H1 (cell line): Measurements from ENCODE around the gene KCNJ3. TPM values are rescaled to one million over a fixed set of nuclear protein-coding genes. Genes with fewer than 3 reads are reported as not detected.

ENCODE experiments used
- CTCF ChIA-PET: fragments of 300-600 bp; sonication (Branson Sonifier 250); formaldehyde crosslinking; loops from one replicate; lab custom pipeline; 2021; ENCODE audit not compliant: partially characterized antibody; lab: Charles Lee
- POLR2A ChIA-PET: fragments of 300-600 bp; sonication (Branson Sonifier 250); formaldehyde crosslinking; loops from one replicate; lab custom pipeline; 2021; ENCODE audit warnings: inconsistent platforms; ENCODE audit not compliant: partially characterized antibody; lab: Charles Lee
- DNase-seq, 2 experiments: peaks; one replicate each; pipeline versions ENCODE4 v3.0.0 to v3.0.0-alpha.2; 2010 to 2022; ENCODE audit warnings: low spot score in 2 of 2, low read depth in 1 of 2, mixed read lengths in 1 of 2
- FAIRE-seq: peaks from 2 replicates; lab custom pipeline; 2011; peaks lifted over from hg19 to GRCh38; lab: Jason Lieb, UNC
- H2AFZ ChIP-seq: 2 replicates; pipeline ENCODE4 v1.8.1; 2012; ENCODE audit warnings: low read length, inconsistent platforms
- H2AK5ac ChIP-seq: 2 replicates; pipeline ENCODE4 v1.6.1; 2013; ENCODE audit warnings: low read depth, low read length
- H2BK120ac ChIP-seq: replicated peaks from 2 replicates; pipeline ENCODE3; 2013; ENCODE audit warnings: low read depth, low read length, inconsistent platforms
- H2BK12ac ChIP-seq: 2 replicates; pipeline ENCODE4 v1.6.1; 2013; ENCODE audit warnings: low read depth, low read length
- H2BK15ac ChIP-seq: 2 replicates; pipeline ENCODE4 v1.6.1; 2013; ENCODE audit warnings: low read length
- H2BK20ac ChIP-seq: 2 replicates; pipeline ENCODE4 v1.6.1; 2013; ENCODE audit warnings: low read length
- H2BK5ac ChIP-seq: 2 replicates; pipeline ENCODE4 v1.6.1; 2013; ENCODE audit warnings: low read depth, low read length
- H3K14ac ChIP-seq: 2 replicates; pipeline ENCODE4 v1.6.1; 2013; ENCODE audit warnings: inconsistent platforms; ENCODE audit not compliant: insufficient read length
- H3K18ac ChIP-seq: 2 replicates; pipeline ENCODE4 v1.6.1; 2013; ENCODE audit warnings: low read length; ENCODE audit errors: extremely low read depth
- H3K23ac ChIP-seq: 2 replicates; pipeline ENCODE4 v1.6.1; 2013; ENCODE audit warnings: inconsistent platforms; ENCODE audit not compliant: insufficient read length
- H3K23me2 ChIP-seq: 2 replicates; pipeline ENCODE4 v1.6.1; 2013; ENCODE audit warnings: low read depth, low read length
- H3K27ac ChIP-seq: 2 replicates; pipeline ENCODE4 v1.6.1; 2011; ENCODE audit warnings: low read depth, low read length, inconsistent platforms
- H3K27me3 ChIP-seq, 4 experiments: replicated peaks in 1 of 4; 1 replicate in 1 of 4; 2 replicates in 3 of 4; pipeline versions ENCODE4 v1.6.1 to v1.8.1; 2011 to 2013; ENCODE audit warnings: low read length in 3 of 4, mild to moderate bottlenecking in 3 of 4, inconsistent platforms in 2 of 4, mixed read lengths in 2 of 4, moderate library complexity in 1 of 4; ENCODE audit not compliant: control insufficient read depth in 3 of 4, insufficient read depth in 3 of 4; ENCODE audit errors: extremely low read depth in 1 of 4
- H3K36me3 ChIP-seq, 4 experiments: 2 replicates each; pipeline versions ENCODE4 v1.6.1 to v1.8.1; 2011 to 2013; ENCODE audit warnings: mild to moderate bottlenecking in 4 of 4, low read length in 3 of 4, moderate library complexity in 2 of 4, control low read depth in 1 of 4, inconsistent platforms in 1 of 4; ENCODE audit not compliant: insufficient read depth in 4 of 4, control insufficient read depth in 2 of 4
- H3K4ac ChIP-seq: replicated peaks from 2 replicates; pipeline ENCODE3; 2013; ENCODE audit warnings: low read length, low read depth, mixed read lengths, inconsistent platforms; ENCODE audit not compliant: insufficient read length
- H3K4me1 ChIP-seq, 4 experiments: replicated peaks in 1 of 4; 1 replicate in 1 of 4; 2 replicates in 3 of 4; pipeline versions ENCODE4 v1.6.1 to v1.8.1; 2011 to 2013; ENCODE audit warnings: low read length in 3 of 4, inconsistent platforms in 2 of 4, mixed read lengths in 1 of 4; ENCODE audit not compliant: insufficient read depth in 4 of 4, control insufficient read depth in 3 of 4
- H3K4me2 ChIP-seq, 2 experiments: 2 replicates each; pipeline versions ENCODE4 v1.6.1 to v1.8.1; 2011 to 2013; ENCODE audit warnings: low read depth in 2 of 2, low read length in 2 of 2, control low read depth in 1 of 2, inconsistent platforms in 1 of 2, mild to moderate bottlenecking in 1 of 2; ENCODE audit not compliant: insufficient read depth in 1 of 2
- H3K4me3 ChIP-seq, 4 experiments: fragments of 200-600, 300-600 bp in 1 of 4; sonication (generic), shearing (Covaris generic), sonication (Bioruptor Twin) in 1 of 4; 2 replicates each; pipeline versions ENCODE4 v1.5.1 to v1.8.1; 2011 to 2016; ENCODE audit warnings: low read length in 4 of 4, low read depth in 3 of 4, control low read depth in 2 of 4, inconsistent platforms in 2 of 4, mild to moderate bottlenecking in 2 of 4, mixed read lengths in 1 of 4, moderate library complexity in 1 of 4; ENCODE audit not compliant: insufficient read depth in 2 of 4; ENCODE audit errors: extremely low read depth in 1 of 4
- H3K56ac ChIP-seq: replicated peaks from 2 replicates; pipeline ENCODE3; 2013; ENCODE audit warnings: low read depth, mild to moderate bottlenecking, mixed read lengths, low read length, inconsistent platforms; ENCODE audit not compliant: insufficient read length
- H3K79me1 ChIP-seq: 2 replicates; pipeline ENCODE4 v1.6.1; 2013; ENCODE audit warnings: low read depth, low read length, control low read depth
- H3K79me2 ChIP-seq, 2 experiments: 2 replicates each; pipeline versions ENCODE4 v1.6.1 to v1.8.1; 2012 to 2013; ENCODE audit warnings: low read length in 2 of 2, mild to moderate bottlenecking in 2 of 2, inconsistent platforms in 1 of 2; ENCODE audit not compliant: insufficient read depth in 2 of 2, control insufficient read depth in 1 of 2
- H3K9ac ChIP-seq, 4 experiments: replicated peaks in 1 of 4; 1 replicate in 1 of 4; 2 replicates in 3 of 4; pipeline versions ENCODE4 v1.6.1 to v1.8.1; 2011 to 2013; ENCODE audit warnings: low read depth in 3 of 4, low read length in 3 of 4, control low read depth in 2 of 4, mild to moderate bottlenecking in 2 of 4, moderate library complexity in 2 of 4, inconsistent platforms in 1 of 4; ENCODE audit errors: extremely low read depth in 1 of 4
- H3K9me3 ChIP-seq, 2 experiments: 2 replicates each; pipeline versions ENCODE4 v1.6.1 to v1.8.1; 2012 to 2013; ENCODE audit warnings: mild to moderate bottlenecking in 2 of 2, moderate library complexity in 2 of 2, control low read depth in 1 of 2, inconsistent platforms in 1 of 2, low read depth in 1 of 2, low read length in 1 of 2, mixed read lengths in 1 of 2; ENCODE audit not compliant: insufficient read depth in 2 of 2
- H4K20me1 ChIP-seq, 2 experiments: replicated peaks in 1 of 2; 2 replicates each; pipeline versions ENCODE3 to v1.8.1; 2011 to 2013; ENCODE audit warnings: inconsistent platforms in 2 of 2, low read length in 2 of 2, mild to moderate bottlenecking in 1 of 2; ENCODE audit not compliant: insufficient read depth in 2 of 2, control insufficient read depth in 1 of 2
- H4K5ac ChIP-seq: 2 replicates; pipeline ENCODE4 v1.6.1; 2013; ENCODE audit warnings: low read length, low read depth, mixed read lengths, inconsistent platforms; ENCODE audit not compliant: insufficient read length
- H4K8ac ChIP-seq: 2 replicates; pipeline ENCODE4 v1.8.0; 2013; ENCODE audit warnings: mild to moderate bottlenecking, moderate library complexity, low read length, inconsistent platforms; ENCODE audit not compliant: insufficient read depth; ENCODE audit errors: extremely low read depth
- H4K91ac ChIP-seq: replicated peaks from 2 replicates; pipeline ENCODE3; 2013; ENCODE audit warnings: low read length, mixed read lengths, inconsistent platforms; ENCODE audit not compliant: insufficient read length
- CHD2 ChIP-seq: IDR thresholded peaks from 2 replicates; pipeline ENCODE4 v1.6.1; 2012; ENCODE audit warnings: low read length, improper control_type of control experiment
- E2F6 ChIP-seq: IDR thresholded peaks from 2 replicates; pipeline ENCODE4 v1.6.1; 2012; ENCODE audit warnings: inconsistent platforms
- FOSL1 ChIP-seq: IDR thresholded peaks from 2 replicates; pipeline ENCODE4 v1.6.1; 2011; ENCODE audit warnings: mild to moderate bottlenecking, low read depth, low read length, moderate library complexity; ENCODE audit not compliant: insufficient read depth
- JUND ChIP-seq: IDR thresholded peaks from 2 replicates; pipeline ENCODE4 v1.6.1; 2011; ENCODE audit warnings: mild to moderate bottlenecking, improper control_type of control experiment, low read length
- MAFK ChIP-seq: IDR thresholded peaks from 2 replicates; pipeline ENCODE4 v1.6.1; 2012; ENCODE audit warnings: low read depth, mild to moderate bottlenecking, improper control_type of control experiment, low read length
- NANOG ChIP-seq: IDR thresholded peaks from 2 replicates; pipeline ENCODE4 v1.6.1; 2011; ENCODE audit warnings: low read length, low read depth, mild to moderate bottlenecking, inconsistent platforms; ENCODE audit not compliant: insufficient read depth, poor library complexity, severe bottlenecking
- POLR2AphosphoS5 ChIP-seq: IDR thresholded peaks from 2 replicates; pipeline ENCODE4 v1.6.1; 2011; ENCODE audit warnings: low read depth, low read length
- RBBP5 ChIP-seq: IDR thresholded peaks from 2 replicates; pipeline ENCODE4 v1.7.1; 2012; ENCODE audit warnings: low read depth, mild to moderate bottlenecking, inconsistent platforms, low read length, moderate library complexity, borderline replicate concordance
- RXRA ChIP-seq: IDR thresholded peaks from 2 replicates; pipeline ENCODE4 v1.6.1; 2011; ENCODE audit warnings: low read depth, mild to moderate bottlenecking, low read length, moderate library complexity; ENCODE audit not compliant: insufficient read depth
- SIRT6 ChIP-seq: IDR thresholded peaks from one replicate; pipeline ENCODE4 v1.7.1; 2012; ENCODE audit warnings: low read length, inconsistent platforms
- SRF ChIP-seq: IDR thresholded peaks from 2 replicates; pipeline ENCODE4 v1.6.1; 2011; ENCODE audit warnings: mild to moderate bottlenecking, low read depth, low read length, moderate library complexity
- TAF7 ChIP-seq: optimal IDR thresholded peaks from 2 replicates; pipeline ENCODE3; 2011; ENCODE audit warnings: low read depth, mild to moderate bottlenecking, inconsistent platforms, low read length, moderate library complexity, borderline replicate concordance
- USF2 ChIP-seq: IDR thresholded peaks from 2 replicates; pipeline ENCODE4 v1.6.1; 2011; ENCODE audit warnings: low read length, improper control_type of control experiment
- WGBS, 2 experiments: shearing (Covaris generic) in 1 of 2; methylation state at CpG; one replicate each; pipeline versions ENCODE4 v1.1.6 to v1.1.7; 2013 to 2015; ENCODE audit warnings: low lambda C conversion rate in 2 of 2, mixed read lengths in 2 of 2, inconsistent platforms in 1 of 2, low coverage in 1 of 2, missing lambda C conversion rate in 1 of 2; ENCODE audit not compliant: insufficient replicate concordance in 2 of 2, insufficient coverage in 1 of 2, insufficient read length in 1 of 2; ENCODE audit errors: extremely low coverage in 1 of 2, missing lambda C conversion rate in 1 of 2; 5-methylcytosine and 5-hydroxymethylcytosine counted together
- polyA plus RNA-seq, 7 experiments: library from polyadenylated mRNA; depleted of rRNA in 3 of 7; stranded (reverse) in 5 of 7; unstranded in 2 of 7; fragments of >200 nt in 5 of 7; fragments of 200-250 nt in 2 of 7; gene quantifications; 1 replicate in 5 of 7; 2 replicates in 1 of 7; 4 replicates in 1 of 7; pipeline versions ENCODE4 v1.2.1 to v1.2.3, GENCODE V29; 2011 to 2013; ENCODE audit warnings: missing spikeins in 2 of 7, mixed read lengths in 2 of 7
- total RNA-seq: library from RNA; stranded (reverse); fragmentation: NEBNext Ultra II Directional; extraction: Animal tissue kit (Norgen Biotek cat#: 25700); gene quantifications from 2 replicates; pipeline ENCODE4 v1.2.1, GENCODE V29; 2021

The KCNJ3 gene
- total and polyA plus RNA-seq, 2 of the 8 experiments (the other 6 are each of a cell fraction or from before 2014, with no cell fraction given), result 0.11 to 0.50 TPM

- 89% methylated on average over 1 of the region's 1 CpG; no CpG with 5 or more reads in 1 of the 2 experiments for WGBS, 2 experiments
- CTCF ChIA-PET, result no interaction called here
- POLR2A ChIA-PET, result no interaction called here
- Histone ChIP-seq H3K36me3 (no peaks in the 10 kb centered on the region), H3K23me2 (no peaks in the 10 kb centered on the region), H4K20me1 (no peaks in the 10 kb centered on the region), H2AFZ (no peak overlapping the region), H4K91ac (no peak overlapping the region), H2BK20ac (no peak overlapping the region), H3K27ac (no peak overlapping the region), H2BK12ac (no peak overlapping the region), H3K4ac (no peak overlapping the region), H3K79me2 (no peaks in the 10 kb centered on the region), H3K23ac (no peak overlapping the region), H2BK120ac (no peak overlapping the region), H2BK15ac (no peak overlapping the region), H3K4me2 (no peak overlapping the region), H3K27me3 (no peaks in the 10 kb centered on the region), H2AK5ac (no peak overlapping the region), H3K9ac (no peak overlapping the region), H4K5ac (no peak overlapping the region), H3K9me3 (no peaks in the 10 kb centered on the region), H4K8ac (no peak overlapping the region), H3K79me1 (no peaks in the 10 kb centered on the region), H2BK5ac (no peak overlapping the region), H3K56ac (no peak overlapping the region), H3K18ac (no peak overlapping the region), H3K4me1 (no peaks in the 10 kb centered on the region), H3K14ac (no peak overlapping the region), H3K4me3 (no peak overlapping the region)
- DNase-seq (no peak), FAIRE-seq (no peak)
- TF ChIP-seq FOSL1 (no peak), NANOG (no peak), JUND (no peak), SIRT6 (no peak), USF2 (no peak), SRF (no peak), E2F6 (no peak), TAF7 (no peak), MAFK (no peak), POLR2AphosphoS5 (no peak), RBBP5 (no peak), CHD2 (no peak), RXRA (no peak)
Observed at GRCh38 chr2:154758871-154759270, 60.4 kb downstream of the KCNJ3 start.
